Osteocyte (in vitro differentiated cells): ENCODE measurements around the gene ROR2. TPM values are rescaled to one million over a fixed set of nuclear protein-coding genes. Genes with fewer than 3 reads are reported as not detected.

Experiments used
- DNase-seq: peaks from one replicate; pipeline ENCODE4 v3.0.0; 2021; ENCODE audit warnings: mixed read lengths; ENCODE audit not compliant: unreplicated experiment; ENCODE audit errors: extremely low spot score
- H3K27ac Mint-ChIP-seq: one replicate; pipeline ENCODE4 v1.8.0; 2021; ENCODE audit warnings: mild to moderate bottlenecking, mixed read lengths; ENCODE audit not compliant: unreplicated experiment
- H3K27me3 Mint-ChIP-seq: one replicate; pipeline ENCODE4 v1.8.0; 2021; ENCODE audit warnings: mixed read lengths; ENCODE audit not compliant: unreplicated experiment
- H3K36me3 Mint-ChIP-seq: one replicate; pipeline ENCODE4 v1.8.0; 2021; ENCODE audit warnings: mixed read lengths; ENCODE audit not compliant: unreplicated experiment
- H3K4me1 Mint-ChIP-seq: one replicate; pipeline ENCODE4 v1.8.0; 2021; ENCODE audit warnings: mixed read lengths; ENCODE audit not compliant: unreplicated experiment
- H3K4me3 Mint-ChIP-seq: one replicate; pipeline ENCODE4 v1.8.0; 2021; ENCODE audit warnings: mild to moderate bottlenecking, moderate library complexity, mixed read lengths; ENCODE audit not compliant: unreplicated experiment
- H3K9me3 Mint-ChIP-seq: one replicate; pipeline ENCODE4 v1.8.0; 2021; ENCODE audit warnings: mixed read lengths; ENCODE audit not compliant: unreplicated experiment
- total RNA-seq: library from RNA; stranded (reverse); gene quantifications from 2 replicates; pipeline ENCODE4 v1.2.1, GENCODE V29; 2021
- TF ChIP-seq, protein P1 (sequence below): fragments of 200-600 bp; sonication (generic); IDR thresholded peaks from 2 replicates; pipeline ENCODE4 v1.5.0; 2021; ENCODE audit warnings: antibody characterized with exemption, mild to moderate bottlenecking, moderate library complexity

The ROR2 gene
- total RNA-seq, 1 donor from 2014 or later = 48.2 TPM

DNA sequence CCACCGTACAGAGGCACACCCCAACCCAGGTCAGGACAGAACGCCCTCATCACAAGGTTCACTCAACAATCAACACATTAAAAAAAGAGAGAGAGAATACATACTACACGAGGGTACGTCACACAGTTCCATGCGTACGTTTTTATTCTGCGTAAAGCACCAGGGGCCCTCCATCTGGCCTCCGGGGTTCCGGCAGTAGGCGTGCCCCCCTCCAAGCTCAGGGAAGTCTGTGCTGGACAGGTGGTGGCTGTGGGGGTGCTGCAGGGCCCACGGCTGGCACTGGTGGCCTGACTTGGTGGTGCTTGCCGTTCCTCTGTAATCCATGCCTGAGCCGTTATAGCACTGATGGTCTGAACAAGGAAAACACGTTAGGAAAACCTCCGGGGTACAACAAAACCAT lies 219.2 kb downstream of the ROR2 start:
- Mint-ChIP-seq H3K27me3 (no peaks in the 10 kb centered on the region), H3K27ac (no peak overlapping the region), H3K9me3 (no peaks in the 10 kb centered on the region)

DNA sequence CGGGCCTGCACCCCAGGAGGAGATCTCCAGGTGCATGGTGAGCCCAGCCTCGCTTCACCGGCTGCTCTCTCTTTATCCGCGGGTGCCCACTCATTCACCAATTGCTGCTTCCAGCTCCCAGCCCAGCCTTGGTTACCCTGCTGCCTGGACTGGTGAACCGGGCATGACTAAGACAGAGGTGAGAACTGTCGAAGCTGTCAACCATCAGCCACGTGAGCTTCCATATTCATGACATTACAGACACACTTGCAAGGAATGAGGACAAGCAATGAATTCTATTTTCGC lies 220.5 kb downstream of the ROR2 start:
- Mint-ChIP-seq H3K9me3 (no peaks in the 10 kb centered on the region), H3K4me3 (no peak overlapping the region), H3K27me3 (no peaks in the 10 kb centered on the region), H3K27ac (no peak overlapping the region), H3K36me3 (peaks cover 29% of the 10 kb centered on the region), H3K4me1 (peaks cover 3% of the 10 kb centered on the region)
- TF ChIP-seq, protein P1, sequence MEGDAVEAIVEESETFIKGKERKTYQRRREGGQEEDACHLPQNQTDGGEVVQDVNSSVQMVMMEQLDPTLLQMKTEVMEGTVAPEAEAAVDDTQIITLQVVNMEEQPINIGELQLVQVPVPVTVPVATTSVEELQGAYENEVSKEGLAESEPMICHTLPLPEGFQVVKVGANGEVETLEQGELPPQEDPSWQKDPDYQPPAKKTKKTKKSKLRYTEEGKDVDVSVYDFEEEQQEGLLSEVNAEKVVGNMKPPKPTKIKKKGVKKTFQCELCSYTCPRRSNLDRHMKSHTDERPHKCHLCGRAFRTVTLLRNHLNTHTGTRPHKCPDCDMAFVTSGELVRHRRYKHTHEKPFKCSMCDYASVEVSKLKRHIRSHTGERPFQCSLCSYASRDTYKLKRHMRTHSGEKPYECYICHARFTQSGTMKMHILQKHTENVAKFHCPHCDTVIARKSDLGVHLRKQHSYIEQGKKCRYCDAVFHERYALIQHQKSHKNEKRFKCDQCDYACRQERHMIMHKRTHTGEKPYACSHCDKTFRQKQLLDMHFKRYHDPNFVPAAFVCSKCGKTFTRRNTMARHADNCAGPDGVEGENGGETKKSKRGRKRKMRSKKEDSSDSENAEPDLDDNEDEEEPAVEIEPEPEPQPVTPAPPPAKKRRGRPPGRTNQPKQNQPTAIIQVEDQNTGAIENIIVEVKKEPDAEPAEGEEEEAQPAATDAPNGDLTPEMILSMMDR = no peak
- no peak for DNase-seq

More for the DNA sequence above, 219.2 kb downstream of the ROR2 start:
- H3K4me3 Mint-ChIP-seq = no peak overlapping the region
- no peak for DNase-seq
- H3K4me1 Mint-ChIP-seq = peaks cover 5% of the 10 kb centered on the region
- H3K36me3 Mint-ChIP-seq = peaks cover 20% of the 10 kb centered on the region
- TF ChIP-seq, protein P1 = no peak

- DNase-seq = no peak
- TF ChIP-seq, protein P1 = no peak
- Mint-ChIP-seq H3K4me3 (no peak overlapping the region), H3K4me1 (peaks cover 1% of the 10 kb centered on the region), H3K27ac (no peak overlapping the region), H3K36me3 (peaks cover 38% of the 10 kb centered on the region), H3K27me3 (no peaks in the 10 kb centered on the region), H3K9me3 (no peaks in the 10 kb centered on the region)
These were observed 222.1 kb downstream of the ROR2 start for GRCh38 chr9:91727972-91728371.

DNA sequence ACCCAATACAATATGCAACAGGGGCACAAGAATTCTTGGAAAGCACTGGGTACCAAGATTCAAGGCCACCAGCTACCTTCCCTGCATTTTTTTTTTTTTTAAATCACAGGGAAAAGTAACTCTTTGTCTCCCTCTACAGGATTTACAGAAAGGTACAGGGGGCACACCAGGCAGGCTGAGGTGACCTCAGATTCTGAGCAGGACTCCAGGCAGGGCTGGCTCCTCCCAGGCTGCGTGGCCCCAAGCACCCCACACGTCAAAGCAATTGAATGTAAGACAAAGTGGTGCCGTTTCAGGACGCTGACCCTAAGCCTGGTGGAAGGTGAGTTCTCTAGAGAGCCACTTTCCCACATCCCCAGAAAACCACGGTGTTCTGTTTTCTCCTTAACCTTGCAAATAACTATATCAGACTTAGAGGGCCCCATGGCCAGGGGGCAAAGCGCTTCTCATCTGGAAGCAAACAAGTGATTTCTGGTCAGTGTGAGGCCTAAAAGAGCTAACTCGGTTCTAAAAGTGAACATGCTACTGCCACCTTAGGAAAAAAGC lies 222.6 kb downstream of the ROR2 start:
- TF ChIP-seq, protein P1 = peak; percentile 76
- H3K36me3 Mint-ChIP-seq = peaks cover 44% of the 10 kb centered on the region
- no peaks in the 10 kb centered on the region for H3K9me3 Mint-ChIP-seq
- no peak overlapping the region for H3K27ac Mint-ChIP-seq
- peaks cover 1% of the 10 kb centered on the region for H3K4me1 Mint-ChIP-seq
- no peak overlapping the region for H3K4me3 Mint-ChIP-seq
- H3K27me3 Mint-ChIP-seq = no peaks in the 10 kb centered on the region
- no peak for DNase-seq

GRCh38 chr9:91726406-91727100 lies 223.5 kb downstream of the ROR2 start:
- peak; percentile 36 for DNase-seq
- H3K36me3 Mint-ChIP-seq = peaks cover 48% of the 10 kb centered on the region
- no peaks in the 10 kb centered on the region for H3K9me3 Mint-ChIP-seq
- H3K4me3 Mint-ChIP-seq = no peak overlapping the region
- peaks cover 1% of the 10 kb centered on the region for H3K4me1 Mint-ChIP-seq
- no peak overlapping the region for H3K27ac Mint-ChIP-seq
- H3K27me3 Mint-ChIP-seq = no peaks in the 10 kb centered on the region
- TF ChIP-seq, protein P1 = no peak
